ENCODE data around the gene FBXW2. TPM values are rescaled to one million over a fixed set of nuclear protein-coding genes. Genes with fewer than 3 reads are reported as not detected.
"Not testable (repeated sequence)": the region's sequence is repeated elsewhere in the genome, so short reads cannot be mapped to it uniquely, and the experiment has no call there.

The FBXW2 gene
- total RNA-seq, 2 donors from 2014 or later: 22.2 to 31.5 TPM

DNA sequence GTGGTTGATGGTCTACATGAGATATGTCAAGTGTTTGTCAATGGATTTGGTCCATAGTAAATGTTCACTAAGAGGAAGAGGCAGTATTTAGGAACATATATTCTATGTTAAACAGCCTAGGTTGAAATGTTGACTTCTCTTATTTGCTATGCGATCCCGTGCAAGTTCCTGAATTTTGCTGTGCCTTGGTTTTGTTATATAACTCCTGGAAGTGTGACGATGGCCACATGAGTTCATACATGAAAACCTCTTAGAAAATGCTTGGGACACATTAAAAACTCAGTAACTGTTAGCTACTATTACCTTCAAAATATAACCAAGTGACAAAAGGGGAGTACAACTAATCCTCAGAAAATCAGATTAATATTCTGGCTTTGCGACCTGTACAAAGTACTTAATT is 21.9 kb upstream of the FBXW2 start:
- H3K9me3 ChIP-seq: peaks cover 0 to 8% of the 10 kb centered on the region in 2 donors
- H3K27ac ChIP-seq: no peak overlapping the region
- TF ChIP-seq CTCF (IDR thresholded peaks at IDR 0.05): no peak
- H3K4me1 ChIP-seq: no peaks in the 10 kb centered on the region
- H3K27me3 ChIP-seq: no peaks in the 10 kb centered on the region
- peaks cover 23% of the 10 kb centered on the region for H3K36me3 ChIP-seq
- DNase-seq (ENCODE audit: low spot score): no peak
- H3K4me3 ChIP-seq: no peak overlapping the region

DNA sequence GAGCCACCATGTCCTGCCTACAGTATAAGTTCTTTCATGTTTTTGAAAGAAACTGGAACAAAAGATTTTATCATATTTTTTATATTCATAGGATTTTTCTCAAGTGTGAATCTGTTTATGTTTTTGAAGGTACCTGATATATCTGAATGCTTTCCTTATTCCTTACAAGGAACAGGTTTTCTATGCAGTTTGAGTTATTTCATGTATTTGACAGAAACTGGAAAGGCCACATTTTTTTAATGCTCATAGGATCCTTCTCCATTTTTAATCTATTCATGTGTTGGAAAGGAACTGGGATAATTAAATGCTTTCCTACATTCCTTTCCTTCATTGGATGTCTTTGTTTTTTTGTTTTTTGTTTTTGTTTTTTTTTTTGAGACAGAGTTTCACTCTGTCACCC is 15.7 kb upstream of the FBXW2 start:
- Histone ChIP-seq H3K27ac (no peak overlapping the region), H3K36me3 (no peaks in the 10 kb centered on the region), H3K4me3 (no peak overlapping the region), H3K9me3 (peaks cover 0 to 40% of the 10 kb centered on the region in 2 donors), H3K4me1 (no peaks in the 10 kb centered on the region), H3K27me3 (no peaks in the 10 kb centered on the region)
- TF ChIP-seq CTCF (IDR thresholded peaks at IDR 0.05): no peak
- DNase-seq (ENCODE audit: low spot score): no peak

- H3K4me3 ChIP-seq: no peak overlapping the region
- no peak for DNase-seq (ENCODE audit: low spot score)
- no peaks in the 10 kb centered on the region for H3K27me3 ChIP-seq
- H3K9me3 ChIP-seq: peaks cover 0 to 40% of the 10 kb centered on the region in 2 donors
- no peak for TF ChIP-seq CTCF (IDR thresholded peaks at IDR 0.05)
- no peaks in the 10 kb centered on the region for H3K4me1 ChIP-seq
- H3K36me3 ChIP-seq: no peaks in the 10 kb centered on the region
- no peak overlapping the region for H3K27ac ChIP-seq
These were observed 14.6 kb upstream of the FBXW2 start for GRCh38 chr9:120807607-120808379.

GRCh38 chr9:120804784-120805363 is 11.7 kb upstream of the FBXW2 start:
- not testable (repeated sequence) for H3K4me1 ChIP-seq; H3K36me3 ChIP-seq; H3K27ac ChIP-seq; H3K27me3 ChIP-seq; H3K4me3 ChIP-seq; DNase-seq (ENCODE audit: low spot score)
- peaks cover 0 to 31% of the 10 kb centered on the region in 2 donors for H3K9me3 ChIP-seq

DNA sequence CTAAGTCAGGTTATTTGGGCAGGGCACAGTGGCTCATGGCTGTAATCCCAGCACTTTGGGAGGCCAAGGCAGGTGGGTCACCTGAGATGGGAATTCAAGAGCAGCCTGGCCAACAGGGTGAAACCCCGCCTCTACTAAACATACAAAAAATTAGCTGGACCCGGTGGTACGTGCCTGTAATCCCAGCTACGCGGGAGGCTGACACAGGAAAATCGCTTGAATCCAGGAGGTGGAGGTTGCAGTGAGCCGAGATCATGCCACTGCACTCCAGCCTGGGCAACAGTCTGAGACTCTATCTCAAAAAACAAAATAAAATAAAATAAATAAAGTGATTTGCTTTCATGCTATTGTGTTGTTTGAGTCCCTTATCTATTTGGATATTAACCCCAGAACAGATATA is 8.2 kb upstream of the FBXW2 start:
- no peak for DNase-seq (ENCODE audit: low spot score)
- H3K4me1 ChIP-seq: no peaks in the 10 kb centered on the region
- no peak overlapping the region for H3K4me3 ChIP-seq
- H3K9me3 ChIP-seq: peaks cover 0 to 5% of the 10 kb centered on the region in 2 donors
- H3K27ac ChIP-seq: no peak overlapping the region
- H3K27me3 ChIP-seq: no peaks in the 10 kb centered on the region
- TF ChIP-seq CTCF (IDR thresholded peaks at IDR 0.05): no peak
- no peaks in the 10 kb centered on the region for H3K36me3 ChIP-seq

DNA sequence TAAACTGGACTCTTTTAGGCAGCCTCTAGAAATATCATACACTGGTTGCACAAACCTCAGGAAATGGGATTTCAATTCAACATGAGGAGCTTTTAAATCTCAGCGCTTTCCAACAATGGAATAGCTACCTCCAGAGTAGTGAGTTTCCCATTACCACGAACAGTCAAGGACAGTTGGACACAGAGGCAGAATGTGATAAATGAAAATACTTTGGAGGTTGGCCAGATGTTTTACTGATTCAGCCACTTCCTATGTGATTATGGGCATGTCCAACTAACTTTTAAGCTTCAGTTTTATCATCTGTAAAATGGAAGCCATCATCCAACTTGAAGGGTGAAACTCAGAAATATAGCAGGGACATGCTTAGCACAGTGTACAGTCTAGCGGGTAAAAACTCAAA is 2.1 kb downstream of the FBXW2 start:
- no peaks in the 10 kb centered on the region for H3K27me3 ChIP-seq
- TF ChIP-seq CTCF (IDR thresholded peaks at IDR 0.05): no peak
- DNase-seq (ENCODE audit: low spot score): no peak
- peaks cover 17% of the 10 kb centered on the region for H3K36me3 ChIP-seq
- H3K4me1 ChIP-seq: peaks cover 0 to 36% of the 10 kb centered on the region in 2 donors
- no peak overlapping the region for H3K4me3 ChIP-seq
- H3K9me3 ChIP-seq: no peaks in the 10 kb centered on the region
- H3K27ac ChIP-seq: no peak overlapping the region

Measured in right atrium auricular region (tissue), 2 donors.